Stimulated activated CD8-positive, alpha-beta memory T cell treated with anti-CD3 and anti-CD28 coated beads, Interleukin-4, amount 100 ng/mL, for 24 hours (primary cell): Measurements from ENCODE around the gene INPP4A.

Experiments
- DNase-seq: peaks from one replicate; pipeline ENCODE4 v3.0.0-alpha.2; 2020; ENCODE audit warnings: low read depth

Gene INPP4A

GRCh38 chr2:98637401-98638147, 192.9 kb downstream of the INPP4A start:
- peak; percentile 27 for DNase-seq

DNA sequence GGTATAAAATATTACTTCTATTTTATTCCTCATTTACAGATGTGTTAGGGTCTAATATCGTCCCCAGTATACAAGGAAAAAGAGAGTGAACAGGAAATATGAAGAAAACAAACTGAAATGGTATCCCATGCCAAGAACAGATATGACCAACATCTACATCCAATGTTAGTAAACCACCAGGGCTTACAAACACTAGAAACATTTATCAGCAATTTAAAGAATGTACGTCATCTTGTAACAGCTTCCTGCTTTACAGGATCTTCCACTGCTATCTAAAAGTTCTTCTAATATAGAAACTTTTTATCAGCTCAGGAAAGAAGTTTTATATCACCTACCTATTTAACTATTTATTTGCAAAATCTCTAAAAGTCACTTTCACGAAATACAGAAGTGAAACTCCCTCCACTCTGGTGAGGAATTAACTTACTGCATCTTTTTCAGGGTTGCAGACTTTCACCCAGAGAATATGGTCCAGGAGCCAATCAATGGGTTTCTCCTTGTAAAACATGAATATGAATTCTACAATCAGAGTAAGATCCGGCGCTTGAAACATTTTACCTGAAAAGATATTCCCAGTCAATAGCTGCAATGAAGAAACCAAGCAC, 198.9 kb downstream of the INPP4A start:
- no peak for DNase-seq
